GM23338 (cell line): ENCODE results near the gene GPR153. TPM values are rescaled to one million over a fixed set of nuclear protein-coding genes. Genes with fewer than 3 reads are reported as not detected.

Experiments
- ATAC-seq: fragments of 200-7000 bp; cut with Tn5 transposase; 3 replicates; pipeline ENCODE4 v1.9.1; 2020
- DNase-seq: peaks from one replicate; pipeline ENCODE4 v3.0.0-alpha.2; 2015; ENCODE audit warnings: low spot score
- H2AFZ ChIP-seq: fragments of 200-600 bp; sonication (generic); 2 replicates; pipeline ENCODE4 v1.8.0; 2016; ENCODE audit warnings: antibody characterized with exemption, mild to moderate bottlenecking, moderate library complexity
- H3F3A ChIP-seq: fragments of 200-600 bp; sonication (generic); replicated peaks from 2 replicates; pipeline ENCODE4 v1.8.0; 2017; ENCODE audit warnings: antibody characterized with exemption, mixed run types, low read depth
- H3K27ac ChIP-seq: fragments of 200-600 bp; sonication (generic); 2 replicates; pipeline ENCODE4 v1.6.1; 2016; ENCODE audit warnings: low read depth
- H3K27me3 ChIP-seq: fragments of 200-600 bp; sonication (generic); 2 replicates; pipeline ENCODE4 v1.8.0; 2016; ENCODE audit warnings: mild to moderate bottlenecking, mixed run types, moderate library complexity; ENCODE audit not compliant: insufficient read depth
- H3K36me3 ChIP-seq: fragments of 200-600 bp; sonication (generic); 2 replicates; pipeline ENCODE4 v1.8.0; 2016; ENCODE audit warnings: mild to moderate bottlenecking; ENCODE audit not compliant: insufficient read depth
- H3K4me1 ChIP-seq: fragments of 200-600 bp; sonication (generic); 2 replicates; pipeline ENCODE4 v1.8.0; 2016; ENCODE audit warnings: mild to moderate bottlenecking, moderate library complexity; ENCODE audit not compliant: insufficient read depth
- H3K4me2 ChIP-seq: fragments of 200-600 bp; sonication (generic); 2 replicates; pipeline ENCODE4 v1.7.1; 2017; ENCODE audit warnings: mixed run types
- H3K4me3 ChIP-seq: fragments of 200-600 bp; sonication (generic); 2 replicates; pipeline ENCODE4 v1.6.1; 2016; ENCODE audit warnings: mixed run types
- H3K79me2 ChIP-seq: fragments of 200-600 bp; sonication (generic); replicated peaks from 2 replicates; pipeline ENCODE4 v1.8.0; 2017; ENCODE audit warnings: mild to moderate bottlenecking; ENCODE audit not compliant: insufficient read depth
- H3K9me2 ChIP-seq: fragments of 200-600 bp; sonication (generic); 2 replicates; pipeline ENCODE4 v1.8.0; 2017; ENCODE audit not compliant: insufficient read depth
- H4K20me1 ChIP-seq: fragments of 200-600 bp; sonication (generic); replicated peaks from 2 replicates; pipeline ENCODE4 v1.8.0; 2017; ENCODE audit warnings: mild to moderate bottlenecking; ENCODE audit not compliant: insufficient read depth
- H3K27ac Mint-ChIP-seq: 2 replicates; pipeline ENCODE4 v1.8.0; 2020; ENCODE audit warnings: inconsistent platforms, mild to moderate bottlenecking, moderate library complexity, mixed read lengths
- H3K27me3 Mint-ChIP-seq: 3 replicates; pipeline ENCODE4 v1.8.0; 2022; ENCODE audit warnings: low read depth, mild to moderate bottlenecking, moderate library complexity, mixed read lengths, inconsistent platforms; ENCODE audit not compliant: insufficient read depth, poor library complexity
- H3K36me3 Mint-ChIP-seq: 3 replicates; pipeline ENCODE4 v1.8.0; 2021; ENCODE audit warnings: low read depth, mild to moderate bottlenecking, inconsistent platforms, moderate library complexity, mixed read lengths
- H3K4me1 Mint-ChIP-seq: 3 replicates; pipeline ENCODE4 v1.8.0; 2020; ENCODE audit warnings: mild to moderate bottlenecking, inconsistent platforms, mixed read lengths
- H3K4me3 Mint-ChIP-seq: 3 replicates; pipeline ENCODE4 v1.8.0; 2021; ENCODE audit warnings: moderate library complexity, mild to moderate bottlenecking, inconsistent platforms, mixed read lengths
- H3K9me3 Mint-ChIP-seq: 3 replicates; pipeline ENCODE4 v1.8.0; 2020; ENCODE audit warnings: moderate library complexity, mild to moderate bottlenecking, inconsistent platforms, mixed read lengths
- CREB1 ChIP-seq: fragments of 250-450 bp; sonication (Bioruptor Pico); IDR thresholded peaks from 2 replicates; pipeline ENCODE4 v1.5.0; 2020; ENCODE audit warnings: low read depth, mild to moderate bottlenecking, moderate library complexity
- ETS1 ChIP-seq: IDR thresholded peaks from 2 replicates; pipeline ENCODE4 v1.6.1; 2016; ENCODE audit warnings: antibody characterized with exemption
- EZH2 ChIP-seq: fragments of 200-600 bp; sonication (generic); IDR thresholded peaks from one replicate; pipeline ENCODE4 v1.8.0; 2017; ENCODE audit warnings: antibody characterized with exemption, mild to moderate bottlenecking, low read depth; ENCODE audit not compliant: unreplicated experiment
- EZH2phosphoT487 ChIP-seq: fragments of 200-600 bp; sonication (generic); IDR thresholded peaks from one replicate; pipeline ENCODE4 v1.8.1; 2018; ENCODE audit warnings: antibody characterized with exemption; ENCODE audit not compliant: unreplicated experiment
- JUNB ChIP-seq: IDR thresholded peaks from one replicate; pipeline ENCODE4 v1.6.1; 2016; ENCODE audit warnings: antibody characterized with exemption; ENCODE audit not compliant: unreplicated experiment
- NANOG ChIP-seq: IDR thresholded peaks from 2 replicates; pipeline ENCODE4 v1.6.1; 2016; ENCODE audit warnings: antibody characterized with exemption, borderline replicate concordance
- POLR2AphosphoS5 ChIP-seq: IDR thresholded peaks from 2 replicates; pipeline ENCODE4 v1.6.1; 2016; ENCODE audit warnings: antibody characterized with exemption, low read depth
- REST ChIP-seq: IDR thresholded peaks from one replicate; pipeline ENCODE4 v1.6.1; 2018; ENCODE audit warnings: antibody characterized with exemption; ENCODE audit not compliant: unreplicated experiment
- STAT1 ChIP-seq: IDR thresholded peaks from one replicate; pipeline ENCODE4 v1.6.1; 2016; ENCODE audit warnings: antibody characterized with exemption; ENCODE audit not compliant: unreplicated experiment
- ZNF114 ChIP-seq: fragments of 250-450 bp; sonication (Bioruptor Pico); IDR thresholded peaks from 2 replicates; pipeline ENCODE4 v1.5.0; 2020; ENCODE audit warnings: mild to moderate bottlenecking, moderate library complexity
- ZNF462 ChIP-seq: fragments of 250-450 bp; sonication (Bioruptor Pico); IDR thresholded peaks from 2 replicates; pipeline ENCODE4 v1.5.0; 2020; ENCODE audit warnings: mild to moderate bottlenecking, moderate library complexity
- polyA plus RNA-seq: library from polyadenylated mRNA; unstranded; fragments of >200 nt; fragmentation: Nextera tagmentation; extraction: Ambion mirVana; gene quantifications from 2 replicates; pipeline ENCODE4 v1.2.1, GENCODE V29; 2016
- total RNA-seq: library from RNA; depleted of rRNA; stranded (reverse); fragments of >200 nt; shearing (Covaris generic); gene quantifications from 2 replicates; pipeline ENCODE4 v1.2.3, GENCODE V29; 2014

The GPR153 gene
- total and polyA plus RNA-seq, 2 experiments from 2014 or later = 1.3 to 9.0 TPM

GRCh38 chr1:6271006-6271405, 10.1 kb upstream of the GPR153 start (continued):
- TF ChIP-seq NANOG (no peak), ZNF114 (CRISPR knock-in tag) (no peak), EZH2 (no peak), POLR2AphosphoS5 (no peak), JUNB (no peak), ETS1 (no peak)

GRCh38 chr1:6270401-6270800, 9.5 kb upstream of the GPR153 start:
- Histone ChIP-seq H2AFZ (no peak overlapping the region), H3K36me3 (no peaks in the 10 kb centered on the region), H3K79me2 (no peaks in the 10 kb centered on the region), H3K4me1 (peaks cover 5% of the 10 kb centered on the region; the same call in 1 of the 2 replicates), H3K27ac (no peak overlapping the region), H3K4me3 (no peak overlapping the region), H3K4me2 (no peak overlapping the region), H3K27me3 (no peaks in the 10 kb centered on the region), H4K20me1 (no peaks in the 10 kb centered on the region; the same call in 1 of the 2 replicates), H3K9me2 (no peaks in the 10 kb centered on the region), H3F3A (peaks cover 5% of the 10 kb centered on the region; the same call in 1 of the 2 replicates)
- H3K9me3 Mint-ChIP-seq = no peaks in the 10 kb centered on the region
- H3K4me1 Mint-ChIP-seq = peaks cover 21% of the 10 kb centered on the region
- H3K4me3 Mint-ChIP-seq = no peak overlapping the region
- H3K27ac Mint-ChIP-seq = no peak overlapping the region
- no peaks in the 10 kb centered on the region for H3K36me3 Mint-ChIP-seq
- H3K27me3 Mint-ChIP-seq = peaks cover 11% of the 10 kb centered on the region
- DNase-seq (no peak), ATAC-seq (no peak)
- TF ChIP-seq EZH2phosphoT487 (no peak), POLR2AphosphoS5 (no peak), STAT1 (no peak), NANOG (no peak), ZNF462 (CRISPR knock-in tag) (no peak), JUNB (no peak), ZNF114 (CRISPR knock-in tag) (no peak), EZH2 (no peak), CREB1 (no peak), REST (no peak), ETS1 (no peak)
